HL-60 (cell line): ENCODE data around the gene DOCK2.

ENCODE experiments used
- POLR2AphosphoS5 ChIP-seq: IDR thresholded peaks from 2 replicates; pipeline ENCODE4 v1.6.1; 2012; ENCODE audit warnings: low read depth
- TF ChIP-seq, protein P1 (sequence below): IDR thresholded peaks from one replicate; pipeline ENCODE4 v1.5.1; 2011; ENCODE audit warnings: low read length, control low read depth, inconsistent platforms; ENCODE audit not compliant: insufficient read depth
- TF ChIP-seq, protein P2 (sequence below): IDR thresholded peaks from 2 replicates; pipeline ENCODE4 v1.6.1; 2012; ENCODE audit warnings: low read depth; ENCODE audit not compliant: insufficient replicate concordance

- TF ChIP-seq, protein P1, sequence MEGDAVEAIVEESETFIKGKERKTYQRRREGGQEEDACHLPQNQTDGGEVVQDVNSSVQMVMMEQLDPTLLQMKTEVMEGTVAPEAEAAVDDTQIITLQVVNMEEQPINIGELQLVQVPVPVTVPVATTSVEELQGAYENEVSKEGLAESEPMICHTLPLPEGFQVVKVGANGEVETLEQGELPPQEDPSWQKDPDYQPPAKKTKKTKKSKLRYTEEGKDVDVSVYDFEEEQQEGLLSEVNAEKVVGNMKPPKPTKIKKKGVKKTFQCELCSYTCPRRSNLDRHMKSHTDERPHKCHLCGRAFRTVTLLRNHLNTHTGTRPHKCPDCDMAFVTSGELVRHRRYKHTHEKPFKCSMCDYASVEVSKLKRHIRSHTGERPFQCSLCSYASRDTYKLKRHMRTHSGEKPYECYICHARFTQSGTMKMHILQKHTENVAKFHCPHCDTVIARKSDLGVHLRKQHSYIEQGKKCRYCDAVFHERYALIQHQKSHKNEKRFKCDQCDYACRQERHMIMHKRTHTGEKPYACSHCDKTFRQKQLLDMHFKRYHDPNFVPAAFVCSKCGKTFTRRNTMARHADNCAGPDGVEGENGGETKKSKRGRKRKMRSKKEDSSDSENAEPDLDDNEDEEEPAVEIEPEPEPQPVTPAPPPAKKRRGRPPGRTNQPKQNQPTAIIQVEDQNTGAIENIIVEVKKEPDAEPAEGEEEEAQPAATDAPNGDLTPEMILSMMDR, result no peak
- TF ChIP-seq, protein P2, sequence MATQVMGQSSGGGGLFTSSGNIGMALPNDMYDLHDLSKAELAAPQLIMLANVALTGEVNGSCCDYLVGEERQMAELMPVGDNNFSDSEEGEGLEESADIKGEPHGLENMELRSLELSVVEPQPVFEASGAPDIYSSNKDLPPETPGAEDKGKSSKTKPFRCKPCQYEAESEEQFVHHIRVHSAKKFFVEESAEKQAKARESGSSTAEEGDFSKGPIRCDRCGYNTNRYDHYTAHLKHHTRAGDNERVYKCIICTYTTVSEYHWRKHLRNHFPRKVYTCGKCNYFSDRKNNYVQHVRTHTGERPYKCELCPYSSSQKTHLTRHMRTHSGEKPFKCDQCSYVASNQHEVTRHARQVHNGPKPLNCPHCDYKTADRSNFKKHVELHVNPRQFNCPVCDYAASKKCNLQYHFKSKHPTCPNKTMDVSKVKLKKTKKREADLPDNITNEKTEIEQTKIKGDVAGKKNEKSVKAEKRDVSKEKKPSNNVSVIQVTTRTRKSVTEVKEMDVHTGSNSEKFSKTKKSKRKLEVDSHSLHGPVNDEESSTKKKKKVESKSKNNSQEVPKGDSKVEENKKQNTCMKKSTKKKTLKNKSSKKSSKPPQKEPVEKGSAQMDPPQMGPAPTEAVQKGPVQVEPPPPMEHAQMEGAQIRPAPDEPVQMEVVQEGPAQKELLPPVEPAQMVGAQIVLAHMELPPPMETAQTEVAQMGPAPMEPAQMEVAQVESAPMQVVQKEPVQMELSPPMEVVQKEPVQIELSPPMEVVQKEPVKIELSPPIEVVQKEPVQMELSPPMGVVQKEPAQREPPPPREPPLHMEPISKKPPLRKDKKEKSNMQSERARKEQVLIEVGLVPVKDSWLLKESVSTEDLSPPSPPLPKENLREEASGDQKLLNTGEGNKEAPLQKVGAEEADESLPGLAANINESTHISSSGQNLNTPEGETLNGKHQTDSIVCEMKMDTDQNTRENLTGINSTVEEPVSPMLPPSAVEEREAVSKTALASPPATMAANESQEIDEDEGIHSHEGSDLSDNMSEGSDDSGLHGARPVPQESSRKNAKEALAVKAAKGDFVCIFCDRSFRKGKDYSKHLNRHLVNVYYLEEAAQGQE, result no peak
- TF ChIP-seq POLR2AphosphoS5, result no peak
Measured at GRCh38 chr5:170010595-170010994, 373.5 kb downstream of the DOCK2 start.
